GM12864 (cell line): ENCODE data around the gene KIF5A.

Experiments used
- DNase-seq: peaks from one replicate; pipeline ENCODE4 v3.0.0-alpha.2; 2011; ENCODE audit warnings: low read depth
- H3K4me3 ChIP-seq: 2 replicates; pipeline ENCODE4 v1.5.1; 2011; ENCODE audit warnings: mild to moderate bottlenecking, low read depth, low read length, control low read depth
- CTCF ChIP-seq: IDR thresholded peaks from 2 replicates; pipeline ENCODE4 v1.5.1; 2011; ENCODE audit warnings: low read depth, mild to moderate bottlenecking, moderate library complexity, low read length, control low read depth, inconsistent platforms; ENCODE audit errors: missing control alignments

Gene KIF5A

GRCh38 chr12:57575771-57576612, 26.1 kb downstream of the KIF5A start:
- H3K4me3 ChIP-seq, result no peak overlapping the region
- TF ChIP-seq CTCF, result no peak
- DNase-seq, result no peak

- no peak overlapping the region for H3K4me3 ChIP-seq
- DNase-seq, result no peak
- no peak for TF ChIP-seq CTCF
Measured at GRCh38 chr12:57576613-57577160, 26.8 kb downstream of the KIF5A start.

- no peak for DNase-seq
- no peak for TF ChIP-seq CTCF
- H3K4me3 ChIP-seq, result no peak overlapping the region
Measured at GRCh38 chr12:57577981-57578758, 28.3 kb downstream of the KIF5A start.

- no peak for TF ChIP-seq CTCF
- no peak for DNase-seq
- H3K4me3 ChIP-seq, result no peak overlapping the region
Measured at GRCh38 chr12:57579011-57579410, 29.2 kb downstream of the KIF5A start.

- no peak for DNase-seq
- H3K4me3 ChIP-seq, result no peak overlapping the region
- no peak for TF ChIP-seq CTCF
Measured at GRCh38 chr12:57579677-57580465, 30.0 kb downstream of the KIF5A start.

GRCh38 chr12:57580466-57580795, 30.6 kb downstream of the KIF5A start:
- DNase-seq, result no peak
- H3K4me3 ChIP-seq, result no peak overlapping the region
- TF ChIP-seq CTCF, result no peak
